Ecto neural progenitor cell (in vitro differentiated cells): ENCODE data around the gene RASAL1.

Experiments
- DNase-seq: peaks from one replicate; pipeline ENCODE4 v3.0.0-alpha.2; 2018; ENCODE audit warnings: low spot score

RASAL1 gene

GRCh38 chr12:113071135-113072112 is 64.1 kb downstream of the RASAL1 start:
- no peak for DNase-seq

GRCh38 chr12:113070117-113070906 is 65.2 kb downstream of the RASAL1 start:
- DNase-seq = no peak

- no peak for DNase-seq
Observed at GRCh38 chr12:113069751-113070116, 65.8 kb downstream of the RASAL1 start.

- DNase-seq = no peak
Observed at GRCh38 chr12:113069149-113069548, 66.4 kb downstream of the RASAL1 start.

GRCh38 chr12:113067987-113068935 is 67.3 kb downstream of the RASAL1 start:
- DNase-seq = no peak

- no peak for DNase-seq
Observed at GRCh38 chr12:113066813-113067400, 68.7 kb downstream of the RASAL1 start.

GRCh38 chr12:113065126-113066007 is 70.2 kb downstream of the RASAL1 start:
- DNase-seq = peak; percentile 88

GRCh38 chr12:113064395-113065125 is 71.0 kb downstream of the RASAL1 start:
- peak; percentile 50 for DNase-seq

- peak; percentile 45 for DNase-seq
Observed at GRCh38 chr12:113063396-113064350, 71.9 kb downstream of the RASAL1 start.

- peak; percentile 75 for DNase-seq
Observed at GRCh38 chr12:113062502-113063395, 72.8 kb downstream of the RASAL1 start.

GRCh38 chr12:113061061-113061694 is 74.4 kb downstream of the RASAL1 start:
- no peak for DNase-seq

GRCh38 chr12:113060336-113060960 is 75.1 kb downstream of the RASAL1 start:
- no peak for DNase-seq

GRCh38 chr12:113059071-113059595 is 76.4 kb downstream of the RASAL1 start:
- DNase-seq = no peak

GRCh38 chr12:113058553-113058952 is 77.0 kb downstream of the RASAL1 start:
- no peak for DNase-seq

- DNase-seq = peak; percentile 64
Observed at GRCh38 chr12:113057565-113058485, 77.7 kb downstream of the RASAL1 start.
